ENCODE measurements around the gene SERP2. TPM values are rescaled to one million over a fixed set of nuclear protein-coding genes. Genes with fewer than 3 reads are reported as not detected.

Gene SERP2
- total RNA-seq, 1 donor: 5.8 TPM

DNA sequence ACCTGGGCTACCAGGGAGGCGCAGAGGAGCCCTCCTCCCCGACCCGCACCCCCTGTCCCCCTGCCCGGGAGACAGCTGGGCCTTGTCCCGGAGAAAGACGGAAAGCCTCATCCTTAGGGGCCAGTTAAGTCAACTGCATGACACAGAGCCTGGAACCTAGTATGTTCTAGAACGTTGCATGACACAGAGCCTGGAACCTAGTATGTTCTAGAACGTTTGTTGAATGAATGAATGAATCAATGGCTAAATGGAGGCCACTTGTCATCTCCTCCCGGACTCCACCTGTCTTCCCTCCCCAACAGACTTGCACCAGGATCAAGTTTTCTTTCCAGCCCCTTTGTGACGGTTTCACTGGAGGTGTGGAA lies 706 bp downstream of the SERP2 start:
- Histone ChIP-seq H3K9me3 (ENCODE audit: low read depth, low read length) (no peaks in the 10 kb centered on the region), H3K27ac (ENCODE audit: low read depth, low read length) (no peak overlapping the region), H3K36me3 (ENCODE audit: insufficient read depth, low read length) (no peaks in the 10 kb centered on the region), H3K79me2 (ENCODE audit: insufficient read depth, low read length) (no peaks in the 10 kb centered on the region), H3K27me3 (ENCODE audit: insufficient read depth, low read length) (no peaks in the 10 kb centered on the region), H4K20me1 (ENCODE audit: insufficient read depth, low read length) (no peaks in the 10 kb centered on the region), H3K4me3 (ENCODE audit: insufficient read depth, low read length) (peak overlapping the region; percentile 79), H3K4me2 (ENCODE audit: insufficient read depth, low read length) (peak overlapping the region; percentile 85), H2AFZ (ENCODE audit: low read length) (peak overlapping the region; percentile 25), H3K4me1 (ENCODE audit: insufficient read depth, low read length) (no peaks in the 10 kb centered on the region)
- DNase-seq (ENCODE audit: insufficient read length, low spot score, missing footprints): no peak
- TF ChIP-seq, protein P1, sequence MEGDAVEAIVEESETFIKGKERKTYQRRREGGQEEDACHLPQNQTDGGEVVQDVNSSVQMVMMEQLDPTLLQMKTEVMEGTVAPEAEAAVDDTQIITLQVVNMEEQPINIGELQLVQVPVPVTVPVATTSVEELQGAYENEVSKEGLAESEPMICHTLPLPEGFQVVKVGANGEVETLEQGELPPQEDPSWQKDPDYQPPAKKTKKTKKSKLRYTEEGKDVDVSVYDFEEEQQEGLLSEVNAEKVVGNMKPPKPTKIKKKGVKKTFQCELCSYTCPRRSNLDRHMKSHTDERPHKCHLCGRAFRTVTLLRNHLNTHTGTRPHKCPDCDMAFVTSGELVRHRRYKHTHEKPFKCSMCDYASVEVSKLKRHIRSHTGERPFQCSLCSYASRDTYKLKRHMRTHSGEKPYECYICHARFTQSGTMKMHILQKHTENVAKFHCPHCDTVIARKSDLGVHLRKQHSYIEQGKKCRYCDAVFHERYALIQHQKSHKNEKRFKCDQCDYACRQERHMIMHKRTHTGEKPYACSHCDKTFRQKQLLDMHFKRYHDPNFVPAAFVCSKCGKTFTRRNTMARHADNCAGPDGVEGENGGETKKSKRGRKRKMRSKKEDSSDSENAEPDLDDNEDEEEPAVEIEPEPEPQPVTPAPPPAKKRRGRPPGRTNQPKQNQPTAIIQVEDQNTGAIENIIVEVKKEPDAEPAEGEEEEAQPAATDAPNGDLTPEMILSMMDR (IDR thresholded peaks at IDR 0.05; ENCODE audit: extremely low read depth, low read depth, low read length): no peak

DNA sequence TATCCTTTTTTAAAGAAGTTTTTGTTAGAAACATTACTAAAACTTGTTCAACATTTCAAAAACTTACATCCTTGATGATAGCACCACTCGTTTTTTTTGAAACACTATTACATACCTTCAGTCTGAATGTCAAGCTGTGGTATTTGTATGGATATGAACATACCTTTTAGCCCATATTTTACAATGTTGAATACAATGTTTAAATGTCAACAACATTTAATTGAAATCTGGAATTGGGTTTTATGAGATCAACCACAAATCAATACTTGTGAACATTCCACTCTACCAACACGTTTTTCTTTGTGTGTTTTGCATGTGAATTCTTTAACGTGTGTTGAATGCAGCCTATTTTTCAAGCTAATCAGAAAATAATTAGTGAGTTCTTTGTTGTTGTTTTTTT lies 4.7 kb downstream of the SERP2 start:
- TF ChIP-seq, protein P1 (IDR thresholded peaks at IDR 0.05; ENCODE audit: extremely low read depth, low read depth, low read length): no peak
- Histone ChIP-seq H3K27me3 (ENCODE audit: insufficient read depth, low read length) (no peaks in the 10 kb centered on the region), H3K27ac (ENCODE audit: low read depth, low read length) (no peak overlapping the region), H2AFZ (ENCODE audit: low read length) (no peak overlapping the region), H3K9me3 (ENCODE audit: low read depth, low read length) (no peaks in the 10 kb centered on the region), H3K79me2 (ENCODE audit: insufficient read depth, low read length) (no peaks in the 10 kb centered on the region), H3K4me2 (ENCODE audit: insufficient read depth, low read length) (no peak overlapping the region), H3K4me3 (ENCODE audit: insufficient read depth, low read length) (no peak overlapping the region), H4K20me1 (ENCODE audit: insufficient read depth, low read length) (no peaks in the 10 kb centered on the region), H3K36me3 (ENCODE audit: insufficient read depth, low read length) (no peaks in the 10 kb centered on the region), H3K4me1 (ENCODE audit: insufficient read depth, low read length) (peaks cover 10% of the 10 kb centered on the region)
- no peak for DNase-seq (ENCODE audit: insufficient read length, low spot score, missing footprints)

DNA sequence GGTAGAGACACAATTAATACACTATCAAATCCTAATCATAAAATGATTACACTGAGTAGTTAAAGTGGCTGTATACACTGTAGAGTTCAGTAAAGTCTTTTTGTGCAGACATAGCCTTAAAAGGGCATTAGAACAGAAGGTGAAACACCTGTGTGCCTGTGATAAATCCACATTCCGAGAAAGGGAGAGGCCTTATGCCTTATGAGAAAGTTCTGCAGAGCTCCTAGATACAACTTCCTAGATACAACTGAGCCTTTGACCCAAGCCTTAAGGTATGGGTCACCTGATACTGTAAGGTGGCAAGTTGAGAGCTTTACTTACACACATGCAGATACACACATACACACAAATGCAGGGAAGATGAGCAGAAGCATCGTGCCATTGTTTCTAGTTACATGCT lies 6.3 kb downstream of the SERP2 start:
- Histone ChIP-seq H3K79me2 (ENCODE audit: insufficient read depth, low read length) (no peaks in the 10 kb centered on the region), H4K20me1 (ENCODE audit: insufficient read depth, low read length) (no peaks in the 10 kb centered on the region), H2AFZ (ENCODE audit: low read length) (no peak overlapping the region), H3K4me3 (ENCODE audit: insufficient read depth, low read length) (no peak overlapping the region), H3K4me1 (ENCODE audit: insufficient read depth, low read length) (peaks cover 10% of the 10 kb centered on the region), H3K36me3 (ENCODE audit: insufficient read depth, low read length) (no peaks in the 10 kb centered on the region), H3K27me3 (ENCODE audit: insufficient read depth, low read length) (no peaks in the 10 kb centered on the region), H3K27ac (ENCODE audit: low read depth, low read length) (peak overlapping the region; percentile 27), H3K4me2 (ENCODE audit: insufficient read depth, low read length) (no peak overlapping the region), H3K9me3 (ENCODE audit: low read depth, low read length) (no peaks in the 10 kb centered on the region)
- TF ChIP-seq, protein P1 (IDR thresholded peaks at IDR 0.05; ENCODE audit: extremely low read depth, low read depth, low read length): no peak
- DNase-seq (ENCODE audit: insufficient read length, low spot score, missing footprints): no peak

DNA sequence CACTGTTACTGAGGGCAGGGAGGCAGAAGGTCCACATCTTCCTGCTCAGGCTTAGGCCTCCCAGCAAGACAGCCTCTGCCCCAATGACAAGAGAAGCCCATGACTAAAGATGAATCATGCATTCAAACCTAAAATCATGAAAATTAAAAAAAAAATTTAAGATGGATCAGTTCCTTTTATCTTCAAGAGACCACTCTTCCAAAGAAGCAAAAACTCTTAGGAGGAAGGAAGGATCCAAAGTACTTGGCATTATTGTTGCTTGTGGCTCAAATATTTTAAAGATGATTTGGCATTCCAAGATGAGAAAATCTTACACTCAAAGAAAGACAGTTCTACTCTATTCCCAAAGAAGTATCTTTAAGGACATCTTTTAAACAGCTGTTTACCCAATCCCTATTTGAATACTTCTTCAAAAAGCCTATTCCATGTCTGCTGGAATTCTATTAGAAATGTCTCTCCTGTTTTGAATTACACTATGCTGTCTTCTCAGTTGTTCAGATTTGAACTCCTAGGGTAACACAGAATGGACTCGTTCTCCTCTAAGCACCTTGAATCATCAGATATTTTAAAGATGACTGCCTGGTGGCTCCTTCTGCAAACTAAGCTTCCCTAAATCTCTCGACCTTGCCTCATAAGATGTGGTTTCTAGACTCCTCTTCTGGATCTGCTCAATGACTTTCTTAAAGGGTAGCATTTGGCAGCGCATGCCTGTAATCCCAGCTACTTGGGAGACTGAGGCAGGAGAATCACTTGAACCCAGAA lies 7.0 kb downstream of the SERP2 start:
- Histone ChIP-seq H3K4me1 (ENCODE audit: insufficient read depth, low read length) (peaks cover 10% of the 10 kb centered on the region), H3K36me3 (ENCODE audit: insufficient read depth, low read length) (no peaks in the 10 kb centered on the region), H3K27me3 (ENCODE audit: insufficient read depth, low read length) (no peaks in the 10 kb centered on the region), H3K79me2 (ENCODE audit: insufficient read depth, low read length) (no peaks in the 10 kb centered on the region), H3K4me3 (ENCODE audit: insufficient read depth, low read length) (no peak overlapping the region), H3K27ac (ENCODE audit: low read depth, low read length) (peak overlapping the region; percentile 27), H2AFZ (ENCODE audit: low read length) (no peak overlapping the region), H4K20me1 (ENCODE audit: insufficient read depth, low read length) (no peaks in the 10 kb centered on the region), H3K4me2 (ENCODE audit: insufficient read depth, low read length) (no peak overlapping the region), H3K9me3 (ENCODE audit: low read depth, low read length) (no peaks in the 10 kb centered on the region)
- no peak for DNase-seq (ENCODE audit: insufficient read length, low spot score, missing footprints)
- TF ChIP-seq, protein P1 (IDR thresholded peaks at IDR 0.05; ENCODE audit: extremely low read depth, low read depth, low read length): no peak
